ENCODE data around the gene ELP2. TPM values are rescaled to one million over a fixed set of nuclear protein-coding genes. Genes with fewer than 3 reads are reported as not detected.

The ELP2 gene
- total RNA-seq, 4 donors from 2014 or later = 58.6 to 197 (median 73.2) TPM

GRCh38 chr18:36175481-36175880, 45.8 kb downstream of the ELP2 start:
- 86% methylated on average over 1 of the region's 1 CpG for WGBS
- no peak overlapping the region for H3K4me3 ChIP-seq
- H3K9me3 ChIP-seq = no peaks in the 10 kb centered on the region

GRCh38 chr18:36176177-36176584, 46.5 kb downstream of the ELP2 start:
- TF ChIP-seq CTCF (IDR thresholded peaks at IDR 0.05) (no peak), EP300 (IDR thresholded peaks at IDR 0.05) (no peak), POLR2A (IDR thresholded peaks at IDR 0.05) (no peak), POLR2AphosphoS5 (IDR thresholded peaks at IDR 0.05) (no peak)
- H3K4me1 ChIP-seq = peaks cover 7% of the 10 kb centered on the region
- no peaks in the 10 kb centered on the region for H3K27me3 ChIP-seq
- DNase-seq (ENCODE audit: low spot score in 2 of 2) = no peak
- H3K9me3 ChIP-seq = no peaks in the 10 kb centered on the region
- WGBS = 90% methylated on average over 1 of the region's 2 CpGs
- H3K36me3 ChIP-seq = peaks cover 54% of the 10 kb centered on the region
- H3K27ac ChIP-seq = no peak overlapping the region
- no peak overlapping the region for H3K4me3 ChIP-seq

More at GRCh38 chr18:36175481-36175880, 45.8 kb downstream of the ELP2 start:
- Histone ChIP-seq H3K4me1 (peaks cover 6% of the 10 kb centered on the region), H3K27ac (no peak overlapping the region), H3K36me3 (peaks cover 61% of the 10 kb centered on the region), H3K27me3 (no peaks in the 10 kb centered on the region)
- TF ChIP-seq EP300 (IDR thresholded peaks at IDR 0.05) (no peak), POLR2AphosphoS5 (IDR thresholded peaks at IDR 0.05) (no peak), CTCF (IDR thresholded peaks at IDR 0.05) (no peak), POLR2A (IDR thresholded peaks at IDR 0.05) (no peak)
- DNase-seq (ENCODE audit: low spot score in 2 of 2) = no peak

GRCh38 chr18:36176711-36177110, 47.0 kb downstream of the ELP2 start:
- no peaks in the 10 kb centered on the region for H3K27me3 ChIP-seq
- TF ChIP-seq CTCF (IDR thresholded peaks at IDR 0.05) (no peak), POLR2AphosphoS5 (IDR thresholded peaks at IDR 0.05) (no peak), EP300 (IDR thresholded peaks at IDR 0.05) (no peak), POLR2A (IDR thresholded peaks at IDR 0.05) (no peak)
- H3K27ac ChIP-seq = no peak overlapping the region
- no peak for DNase-seq (ENCODE audit: low spot score in 2 of 2)
- no peak overlapping the region for H3K4me3 ChIP-seq
- H3K36me3 ChIP-seq = peaks cover 49% of the 10 kb centered on the region
- peaks cover 7% of the 10 kb centered on the region for H3K4me1 ChIP-seq
- no peaks in the 10 kb centered on the region for H3K9me3 ChIP-seq
- 87% methylated on average over 9 of the region's 9 CpGs for WGBS

GRCh38 chr18:36177913-36178312, 48.2 kb downstream of the ELP2 start:
- Histone ChIP-seq H3K27me3 (no peaks in the 10 kb centered on the region), H3K9me3 (no peaks in the 10 kb centered on the region), H3K4me1 (peaks cover 7% of the 10 kb centered on the region), H3K4me3 (no peak overlapping the region), H3K27ac (no peak overlapping the region), H3K36me3 (peaks cover 40% of the 10 kb centered on the region)
- WGBS = 86% methylated on average over 3 of the region's 3 CpGs
- DNase-seq (ENCODE audit: low spot score in 2 of 2) = no peak
- TF ChIP-seq CTCF (IDR thresholded peaks at IDR 0.05) (no peak), POLR2AphosphoS5 (IDR thresholded peaks at IDR 0.05) (no peak), EP300 (IDR thresholded peaks at IDR 0.05) (no peak), POLR2A (IDR thresholded peaks at IDR 0.05) (no peak)

DNA sequence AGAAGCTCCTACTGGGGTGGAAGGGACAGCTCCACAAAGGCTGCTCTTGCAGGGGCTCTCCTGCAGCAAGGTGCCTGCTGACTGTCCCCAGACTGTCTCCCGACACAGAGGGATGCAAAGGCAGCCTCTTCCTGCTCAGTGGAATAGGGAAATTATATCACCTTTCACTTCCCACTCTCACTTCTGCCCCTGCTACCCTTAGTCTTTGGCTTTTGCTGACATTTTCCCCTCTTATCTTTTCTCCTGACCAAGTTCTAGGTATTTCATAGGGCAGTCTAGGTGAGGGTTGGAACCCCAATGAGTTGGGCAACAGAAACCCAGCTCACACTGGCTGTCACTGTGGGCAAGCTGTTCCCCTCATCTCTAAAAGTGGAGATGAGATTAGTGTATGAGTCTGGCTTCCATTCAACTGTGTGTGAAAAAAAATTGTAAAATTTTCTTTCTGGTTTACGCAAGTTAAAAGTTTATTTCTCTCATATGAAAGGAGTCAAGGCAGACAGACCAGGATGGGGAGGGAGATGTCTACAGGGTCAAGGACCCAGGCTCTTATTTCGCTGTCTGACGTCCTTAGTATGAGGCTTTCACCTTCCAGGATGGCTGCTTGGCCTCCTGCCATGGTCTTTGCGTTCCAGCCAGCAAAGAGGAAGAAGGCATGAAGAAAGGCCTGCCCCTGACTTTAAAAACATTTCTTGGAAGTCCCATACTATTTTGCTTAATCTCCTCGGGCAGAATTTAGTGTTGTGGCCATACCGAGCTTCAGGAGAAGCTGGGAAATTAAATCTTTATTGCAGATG, 50.1 kb downstream of the ELP2 start:
- no peak overlapping the region for H3K27ac ChIP-seq
- H3K4me3 ChIP-seq = no peak overlapping the region
- DNase-seq (ENCODE audit: low spot score in 2 of 2) = no peak
- peaks cover 7% of the 10 kb centered on the region for H3K4me1 ChIP-seq
- H3K36me3 ChIP-seq = peaks cover 27% of the 10 kb centered on the region
- WGBS = 14% methylated on average over 7 of the region's 7 CpGs
- no peaks in the 10 kb centered on the region for H3K27me3 ChIP-seq
- no peaks in the 10 kb centered on the region for H3K9me3 ChIP-seq
- TF ChIP-seq EP300 (IDR thresholded peaks at IDR 0.05) (no peak), POLR2A (IDR thresholded peaks at IDR 0.05) (no peak), POLR2AphosphoS5 (IDR thresholded peaks at IDR 0.05) (no peak)

Data from suprapubic skin (tissue), 4 donors.